Measurements from ENCODE around the gene ARHGAP24.

GRCh38 chr4:85763202-85763601 is 288.3 kb downstream of the ARHGAP24 start:
- TF ChIP-seq REST (IDR thresholded peaks at IDR 0.05; ENCODE audit: insufficient read depth in 1 of 2, low read depth in 2 of 2, low read length in 2 of 2) = no peak
- no peak for TF ChIP-seq POLR2AphosphoS5 (IDR thresholded peaks at IDR 0.05; ENCODE audit: low read depth, low read length)
- no peak for TF ChIP-seq SIN3A (IDR thresholded peaks at IDR 0.05; ENCODE audit: borderline replicate concordance, insufficient read depth, low read length)
- no peak for TF ChIP-seq FOXP2 (optimal IDR thresholded peaks at IDR 0.05; ENCODE audit: borderline replicate concordance, extremely low read depth, extremely low read length, insufficient read depth)
- no peak for TF ChIP-seq TAF1 (IDR thresholded peaks at IDR 0.05; ENCODE audit: borderline replicate concordance, insufficient read depth, low read length)
